Measurements from ENCODE around the gene SHC3. TPM values are rescaled to one million over a fixed set of nuclear protein-coding genes. Genes with fewer than 3 reads are reported as not detected.

SHC3 gene
- total RNA-seq, 4 donors from 2014 or later, result 1.1 to 4.7 (median 2.5) TPM

- TF ChIP-seq CTCF (IDR thresholded peaks at IDR 0.05; ENCODE audit: low read depth), result no peak
Observed at GRCh38 chr9:89002987-89003386, 175.6 kb downstream of the SHC3 start.

- TF ChIP-seq CTCF (IDR thresholded peaks at IDR 0.05; ENCODE audit: low read depth), result no peak
Observed at GRCh38 chr9:89001917-89002540, 176.6 kb downstream of the SHC3 start.

GRCh38 chr9:89000973-89001916 is 177.4 kb downstream of the SHC3 start:
- no peak for TF ChIP-seq CTCF (IDR thresholded peaks at IDR 0.05; ENCODE audit: low read depth)

GRCh38 chr9:89000371-89000781 is 178.2 kb downstream of the SHC3 start:
- TF ChIP-seq CTCF (IDR thresholded peaks at IDR 0.05; ENCODE audit: low read depth), result no peak

- TF ChIP-seq CTCF (IDR thresholded peaks at IDR 0.05; ENCODE audit: low read depth), result no peak
Observed at GRCh38 chr9:88998911-88999310, 179.7 kb downstream of the SHC3 start.

GRCh38 chr9:88998503-88998902 is 180.1 kb downstream of the SHC3 start:
- TF ChIP-seq CTCF (IDR thresholded peaks at IDR 0.05; ENCODE audit: low read depth), result no peak

- TF ChIP-seq CTCF (IDR thresholded peaks at IDR 0.05; ENCODE audit: low read depth), result no peak
Observed at GRCh38 chr9:88997646-88998045, 181.0 kb downstream of the SHC3 start.
